Keratinocyte (primary cell): Measurements from ENCODE around the gene GPR158. TPM values are rescaled to one million over a fixed set of nuclear protein-coding genes. Genes with fewer than 3 reads are reported as not detected.

Experiments used
- DNase-seq: peaks from one replicate; pipeline ENCODE4 v3.0.0-alpha.2; 2011; ENCODE audit warnings: low read depth, missing footprints, low spot score
- FAIRE-seq: peaks from 2 replicates; lab custom pipeline; 2011; peaks lifted over from hg19 to GRCh38; lab: Jason Lieb, UNC
- H2AFZ ChIP-seq: 2 replicates; pipeline ENCODE4 v1.6.0; 2012; ENCODE audit warnings: low read length, control low read depth, inconsistent platforms; ENCODE audit not compliant: control insufficient read depth
- H3K27ac ChIP-seq: 2 replicates; pipeline ENCODE4 v1.5.1; 2011; ENCODE audit warnings: low read length; ENCODE audit not compliant: control insufficient read depth, insufficient read depth
- H3K27me3 ChIP-seq: 3 replicates; pipeline ENCODE4 v1.6.0; 2011; ENCODE audit warnings: low read length; ENCODE audit not compliant: control insufficient read depth, insufficient read depth; ENCODE audit errors: extremely low read depth
- H3K36me3 ChIP-seq, 2 experiments: 2 replicates in 1 of 2; 3 replicates in 1 of 2; pipeline ENCODE4 v1.5.1; 2011; ENCODE audit warnings: low read length in 2 of 2, mild to moderate bottlenecking in 1 of 2; ENCODE audit not compliant: control insufficient read depth in 2 of 2, insufficient read depth in 2 of 2; ENCODE audit errors: extremely low read depth in 1 of 2
- H3K4me1 ChIP-seq: 3 replicates; pipeline ENCODE4 v1.5.1; 2011; ENCODE audit warnings: low read length; ENCODE audit not compliant: control insufficient read depth, insufficient read depth; ENCODE audit errors: extremely low read depth
- H3K4me2 ChIP-seq: 3 replicates; pipeline ENCODE4 v1.6.0; 2011; ENCODE audit warnings: low read depth, low read length; ENCODE audit not compliant: control insufficient read depth, insufficient read depth; ENCODE audit errors: extremely low read depth
- H3K4me3 ChIP-seq, 3 experiments: fragments of 200-600 bp in 1 of 3; sonication (generic) in 1 of 3; 2 replicates in 2 of 3; 3 replicates in 1 of 3; pipeline ENCODE4 v1.5.1; 2011 to 2016; ENCODE audit warnings: low read length in 3 of 3, mild to moderate bottlenecking in 3 of 3, control low read depth in 2 of 3, inconsistent platforms in 1 of 3, low read depth in 1 of 3, mixed read lengths in 1 of 3, mixed run types in 1 of 3, moderate library complexity in 1 of 3; ENCODE audit not compliant: control insufficient read depth in 2 of 3, insufficient read depth in 2 of 3; ENCODE audit errors: extremely low read depth in 1 of 3
- H3K79me2 ChIP-seq: 2 replicates; pipeline ENCODE4 v1.6.0; 2012; ENCODE audit warnings: low read length; ENCODE audit not compliant: control insufficient read depth, insufficient read depth
- H3K9ac ChIP-seq: 3 replicates; pipeline ENCODE4 v1.6.0; 2011; ENCODE audit warnings: low read length; ENCODE audit not compliant: control insufficient read depth, insufficient read depth; ENCODE audit errors: extremely low read depth
- H3K9me1 ChIP-seq: 3 replicates; pipeline ENCODE4 v1.6.0; 2011; ENCODE audit warnings: low read length; ENCODE audit not compliant: control insufficient read depth, insufficient read depth; ENCODE audit errors: extremely low read depth
- H3K9me3 ChIP-seq: 2 replicates; pipeline ENCODE4 v1.5.1; 2012; ENCODE audit warnings: low read depth, low read length; ENCODE audit not compliant: control insufficient read depth
- H4K20me1 ChIP-seq: 3 replicates; pipeline ENCODE4 v1.6.0; 2011; ENCODE audit warnings: low read length; ENCODE audit not compliant: control insufficient read depth, insufficient read depth; ENCODE audit errors: extremely low read depth
- EZH2 ChIP-seq: IDR thresholded peaks from one replicate; pipeline ENCODE4 v1.6.1; 2012; ENCODE audit warnings: inconsistent platforms, mild to moderate bottlenecking, low read length, moderate library complexity
- dilution Hi-C: fragments of 300-500 bp; cut with MboI; formaldehyde crosslinking; loops from one replicate; pipeline ENCODE4 v1.7.0; 2020; ENCODE audit warnings: low sequenced_read_pairs; ENCODE audit not compliant: extremely low pct_ligation_motif_present
- polyA plus RNA-seq, 5 experiments: library from polyadenylated mRNA; depleted of rRNA in 3 of 5; stranded (reverse) in 3 of 5; stranded (forward) in 1 of 5; unstranded in 1 of 5; fragments of >200 nt; gene quantifications; 1 replicate in 1 of 5; 2 replicates in 3 of 5; 3 replicates in 1 of 5; pipeline versions ENCODE4 v1.2.1 to v1.2.3, GENCODE V29; 2011 to 2012; ENCODE audit warnings: missing spikeins in 2 of 5, low read depth in 1 of 5, low replicate concordance in 1 of 5
- TF ChIP-seq, protein P1 (sequence below), 3 experiments: IDR thresholded peaks in 1 of 3; conservative IDR thresholded peaks in 1 of 3; optimal IDR thresholded peaks in 1 of 3; 2 replicates in 2 of 3; 3 replicates in 1 of 3; pipeline versions ENCODE3 to v1.5.1; 2011; ENCODE audit warnings: low read length in 3 of 3, mild to moderate bottlenecking in 3 of 3, moderate library complexity in 2 of 3, control low read depth in 1 of 3, inconsistent platforms in 1 of 3; ENCODE audit not compliant: insufficient read depth in 2 of 3; ENCODE audit errors: extremely low read depth in 1 of 3

Gene GPR158
- polyA plus RNA-seq, 1 donor (not counting 4 experiments of a cell fraction or from before 2014, with no cell fraction given), result not detected

DNA sequence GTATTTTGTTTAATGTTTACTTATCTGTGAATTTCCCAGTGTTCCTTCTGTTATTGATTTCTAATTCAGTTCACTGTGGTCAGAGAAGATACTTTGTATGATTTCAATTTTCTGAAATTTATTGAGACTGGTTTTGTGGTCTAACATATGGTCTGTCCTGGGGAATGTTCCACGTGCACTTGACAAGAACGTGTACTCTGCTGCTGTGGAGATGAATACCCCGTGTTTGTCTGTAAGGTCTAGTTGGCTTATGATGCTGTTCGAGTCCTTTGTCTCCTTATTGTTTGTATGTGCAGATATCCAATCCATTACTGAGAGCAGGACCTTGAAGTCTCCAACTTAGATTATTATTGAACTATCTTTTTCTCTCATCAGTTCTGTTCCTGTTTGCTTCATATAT, 387.7 kb downstream of the GPR158 start:
- Histone ChIP-seq H3K4me1 (no peaks in the 10 kb centered on the region), H3K27ac (no peak overlapping the region), H3K27me3 (no peaks in the 10 kb centered on the region), H3K9ac (no peak overlapping the region), H3K79me2 (no peaks in the 10 kb centered on the region), H3K4me3 (no peak overlapping the region), H3K36me3 (no peaks in the 10 kb centered on the region), H3K4me2 (no peak overlapping the region), H2AFZ (no peak overlapping the region), H4K20me1 (no peaks in the 10 kb centered on the region), H3K9me3 (no peaks in the 10 kb centered on the region), H3K9me1 (no peaks in the 10 kb centered on the region)
- TF ChIP-seq, protein P1, sequence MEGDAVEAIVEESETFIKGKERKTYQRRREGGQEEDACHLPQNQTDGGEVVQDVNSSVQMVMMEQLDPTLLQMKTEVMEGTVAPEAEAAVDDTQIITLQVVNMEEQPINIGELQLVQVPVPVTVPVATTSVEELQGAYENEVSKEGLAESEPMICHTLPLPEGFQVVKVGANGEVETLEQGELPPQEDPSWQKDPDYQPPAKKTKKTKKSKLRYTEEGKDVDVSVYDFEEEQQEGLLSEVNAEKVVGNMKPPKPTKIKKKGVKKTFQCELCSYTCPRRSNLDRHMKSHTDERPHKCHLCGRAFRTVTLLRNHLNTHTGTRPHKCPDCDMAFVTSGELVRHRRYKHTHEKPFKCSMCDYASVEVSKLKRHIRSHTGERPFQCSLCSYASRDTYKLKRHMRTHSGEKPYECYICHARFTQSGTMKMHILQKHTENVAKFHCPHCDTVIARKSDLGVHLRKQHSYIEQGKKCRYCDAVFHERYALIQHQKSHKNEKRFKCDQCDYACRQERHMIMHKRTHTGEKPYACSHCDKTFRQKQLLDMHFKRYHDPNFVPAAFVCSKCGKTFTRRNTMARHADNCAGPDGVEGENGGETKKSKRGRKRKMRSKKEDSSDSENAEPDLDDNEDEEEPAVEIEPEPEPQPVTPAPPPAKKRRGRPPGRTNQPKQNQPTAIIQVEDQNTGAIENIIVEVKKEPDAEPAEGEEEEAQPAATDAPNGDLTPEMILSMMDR (optimal IDR thresholded peaks at IDR 0.05 in 1 of 3, IDR thresholded peaks at IDR 0.05 in 1 of 3, conservative IDR thresholded peaks at IDR 0.05 in 1 of 3; ENCODE audit: extremely low read depth in 1 of 3, insufficient read depth in 2 of 3, low read length in 3 of 3), result no peak
- no peak for TF ChIP-seq EZH2
- dilution Hi-C loops, result no loop called here
- FAIRE-seq, result no peak
- no peak for DNase-seq

DNA sequence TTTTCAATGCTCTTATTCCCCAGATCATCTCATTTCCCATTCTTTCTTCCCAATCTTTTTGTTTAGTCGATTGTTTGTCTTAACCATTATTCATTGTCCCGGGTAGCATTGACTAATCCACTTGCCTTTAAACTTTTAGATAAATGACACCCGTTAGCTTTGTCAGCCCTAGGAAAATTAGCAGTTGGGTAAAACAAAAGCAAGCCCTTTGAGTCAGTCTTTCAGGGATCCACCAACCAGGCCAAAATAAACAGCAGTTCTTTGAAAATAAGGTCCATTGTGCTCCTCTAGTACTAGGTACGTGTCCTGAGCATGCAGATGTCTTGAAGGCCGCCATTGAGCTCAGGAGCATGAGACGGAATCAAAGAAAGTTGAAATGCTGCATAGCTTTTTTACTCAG, 389.6 kb downstream of the GPR158 start:
- Histone ChIP-seq H3K9ac (no peak overlapping the region), H4K20me1 (no peaks in the 10 kb centered on the region), H3K4me3 (no peak overlapping the region), H3K36me3 (no peaks in the 10 kb centered on the region), H2AFZ (no peak overlapping the region), H3K4me1 (no peaks in the 10 kb centered on the region), H3K79me2 (no peaks in the 10 kb centered on the region), H3K9me3 (no peaks in the 10 kb centered on the region), H3K27me3 (no peaks in the 10 kb centered on the region), H3K9me1 (no peaks in the 10 kb centered on the region), H3K27ac (no peak overlapping the region), H3K4me2 (no peak overlapping the region)
- FAIRE-seq (no peak), DNase-seq (no peak)
- no peak for TF ChIP-seq EZH2
- TF ChIP-seq, protein P1 (optimal IDR thresholded peaks at IDR 0.05 in 1 of 3, IDR thresholded peaks at IDR 0.05 in 1 of 3, conservative IDR thresholded peaks at IDR 0.05 in 1 of 3; ENCODE audit: extremely low read depth in 1 of 3, insufficient read depth in 2 of 3, low read length in 3 of 3), result no peak
- dilution Hi-C loops, result no loop called here
